Measurements from ENCODE around the gene RIMBP2.

RIMBP2 gene

DNA sequence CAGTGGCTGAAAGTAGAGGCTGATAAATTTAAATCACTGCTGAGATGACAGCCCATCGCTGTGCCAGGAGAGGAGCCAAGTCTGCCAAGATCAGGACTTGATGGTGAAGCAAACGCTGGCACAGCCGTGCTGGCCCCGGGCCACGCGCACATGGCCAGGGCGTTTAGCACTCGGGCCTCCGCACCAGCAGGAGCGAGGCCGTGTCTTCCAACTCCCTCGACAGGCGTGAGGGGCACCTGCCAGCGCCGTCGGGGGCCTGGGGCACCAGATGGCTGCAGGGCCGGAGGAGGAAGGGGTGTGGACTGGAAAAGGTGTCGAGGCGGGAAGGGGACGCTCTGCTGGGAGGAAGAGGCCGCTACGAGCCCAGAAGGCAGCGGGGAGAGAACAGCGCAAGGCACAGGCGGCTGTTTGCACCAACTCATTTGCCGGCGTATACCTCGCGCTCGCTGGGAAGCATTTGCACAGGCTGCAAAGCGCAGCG lies 29.5 kb downstream of the RIMBP2 start:
- Histone ChIP-seq H3K4me1 (ENCODE audit: insufficient read depth, low read length) (no peaks in the 10 kb centered on the region), H3K9me3 (ENCODE audit: low read length) (no peaks in the 10 kb centered on the region), H3K9ac (ENCODE audit: low read length) (no peak overlapping the region), H3K4me3 (ENCODE audit: low read depth in 1 of 2, low read length in 2 of 2) (no peak overlapping the region), H3K27me3 (ENCODE audit: control insufficient read depth in 1 of 2, insufficient read depth in 2 of 2, low read length in 2 of 2) (peaks cover 0 to 10% of the 10 kb centered on the region in 2 donors), H3K36me3 (ENCODE audit: insufficient read depth, low read length) (no peaks in the 10 kb centered on the region), H3K27ac (ENCODE audit: low read depth, low read length) (no peak overlapping the region)

DNA sequence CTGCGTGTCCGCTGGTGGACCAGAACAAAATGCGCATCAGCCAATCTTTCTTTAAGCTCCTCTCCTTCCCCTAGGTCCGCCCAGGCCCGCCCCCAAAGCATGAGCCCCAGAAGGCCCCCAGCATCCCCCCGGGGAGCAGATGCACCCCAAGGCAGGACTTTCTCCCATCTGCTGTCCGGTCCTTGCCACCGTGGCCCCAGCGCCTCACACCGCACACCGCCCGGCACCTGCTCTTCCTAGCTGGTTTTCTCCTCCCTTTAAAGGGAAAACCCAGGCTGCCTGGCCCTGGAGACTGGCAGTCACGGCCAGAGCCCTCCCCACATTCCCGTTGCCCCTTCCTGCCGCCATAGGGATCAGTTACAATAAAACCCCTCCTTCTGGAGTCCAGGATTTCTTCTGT lies 30.2 kb downstream of the RIMBP2 start:
- H3K4me1 ChIP-seq (ENCODE audit: insufficient read depth, low read length): no peaks in the 10 kb centered on the region
- no peak overlapping the region for H3K4me3 ChIP-seq (ENCODE audit: low read depth in 1 of 2, low read length in 2 of 2)
- H3K9ac ChIP-seq (ENCODE audit: low read length): no peak overlapping the region
- no peaks in the 10 kb centered on the region for H3K36me3 ChIP-seq (ENCODE audit: insufficient read depth, low read length)
- peaks cover 0 to 10% of the 10 kb centered on the region in 2 donors for H3K27me3 ChIP-seq (ENCODE audit: control insufficient read depth in 1 of 2, insufficient read depth in 2 of 2, low read length in 2 of 2)
- H3K9me3 ChIP-seq (ENCODE audit: low read length): no peaks in the 10 kb centered on the region
- no peak overlapping the region for H3K27ac ChIP-seq (ENCODE audit: low read depth, low read length)

- Histone ChIP-seq H3K4me3 (ENCODE audit: low read depth in 1 of 2, low read length in 2 of 2) (no peak overlapping the region), H3K4me1 (ENCODE audit: insufficient read depth, low read length) (no peaks in the 10 kb centered on the region), H3K9me3 (ENCODE audit: low read length) (no peaks in the 10 kb centered on the region), H3K9ac (ENCODE audit: low read length) (no peak overlapping the region), H3K27me3 (ENCODE audit: control insufficient read depth in 1 of 2, insufficient read depth in 2 of 2, low read length in 2 of 2) (peaks cover 0 to 10% of the 10 kb centered on the region in 2 donors), H3K27ac (ENCODE audit: low read depth, low read length) (no peak overlapping the region), H3K36me3 (ENCODE audit: insufficient read depth, low read length) (no peaks in the 10 kb centered on the region)
These were observed 30.8 kb downstream of the RIMBP2 start for GRCh38 chr12:130685250-130685787.

- Histone ChIP-seq H3K9me3 (ENCODE audit: low read length) (no peaks in the 10 kb centered on the region), H3K27me3 (ENCODE audit: control insufficient read depth in 1 of 2, insufficient read depth in 2 of 2, low read length in 2 of 2) (peaks cover 0 to 10% of the 10 kb centered on the region in 2 donors), H3K4me1 (ENCODE audit: insufficient read depth, low read length) (no peaks in the 10 kb centered on the region), H3K9ac (ENCODE audit: low read length) (no peak overlapping the region), H3K4me3 (ENCODE audit: low read depth in 1 of 2, low read length in 2 of 2) (no peak overlapping the region), H3K27ac (ENCODE audit: low read depth, low read length) (no peak overlapping the region), H3K36me3 (ENCODE audit: insufficient read depth, low read length) (no peaks in the 10 kb centered on the region)
These were observed 32.3 kb downstream of the RIMBP2 start for GRCh38 chr12:130683811-130684210.

GRCh38 chr12:130683080-130683479 lies 33.0 kb downstream of the RIMBP2 start:
- peaks cover 0 to 10% of the 10 kb centered on the region in 2 donors for H3K27me3 ChIP-seq (ENCODE audit: control insufficient read depth in 1 of 2, insufficient read depth in 2 of 2, low read length in 2 of 2)
- no peaks in the 10 kb centered on the region for H3K4me1 ChIP-seq (ENCODE audit: insufficient read depth, low read length)
- H3K27ac ChIP-seq (ENCODE audit: low read depth, low read length): no peak overlapping the region
- H3K4me3 ChIP-seq (ENCODE audit: low read depth in 1 of 2, low read length in 2 of 2): no peak overlapping the region
- H3K9me3 ChIP-seq (ENCODE audit: low read length): no peaks in the 10 kb centered on the region
- H3K36me3 ChIP-seq (ENCODE audit: insufficient read depth, low read length): no peaks in the 10 kb centered on the region
- no peak overlapping the region for H3K9ac ChIP-seq (ENCODE audit: low read length)

DNA sequence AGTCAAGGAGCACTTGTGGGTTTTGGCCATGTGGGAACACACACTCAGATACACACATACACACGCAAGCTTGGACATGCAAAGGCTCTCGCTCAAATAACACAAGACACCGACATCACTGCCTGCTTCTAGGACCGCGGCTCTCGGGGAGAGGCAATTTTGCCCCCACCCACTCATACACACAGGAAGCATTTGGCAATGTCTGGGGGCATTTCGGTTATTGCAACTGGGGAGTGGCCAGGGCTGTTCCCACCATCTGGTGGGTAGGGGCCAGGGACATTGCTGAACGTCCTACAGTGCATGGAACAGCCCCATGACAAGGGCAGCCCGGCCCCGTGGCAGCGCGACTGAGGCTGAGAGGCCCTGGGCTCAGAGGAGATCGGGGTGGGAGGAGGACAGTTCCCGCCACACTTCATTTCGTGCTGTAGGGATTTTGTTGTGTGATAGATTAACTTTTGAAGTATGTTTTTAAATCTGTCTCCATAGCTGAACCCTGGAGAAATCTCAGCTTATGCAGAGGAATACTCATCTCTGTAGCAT lies 35.6 kb downstream of the RIMBP2 start:
- Histone ChIP-seq H3K36me3 (ENCODE audit: insufficient read depth, low read length) (no peaks in the 10 kb centered on the region), H3K27ac (ENCODE audit: low read depth, low read length) (no peak overlapping the region), H3K9ac (ENCODE audit: low read length) (no peak overlapping the region), H3K4me3 (ENCODE audit: low read depth in 1 of 2, low read length in 2 of 2) (no peak overlapping the region), H3K27me3 (ENCODE audit: control insufficient read depth in 1 of 2, insufficient read depth in 2 of 2, low read length in 2 of 2) (no peaks in the 10 kb centered on the region), H3K4me1 (ENCODE audit: insufficient read depth, low read length) (no peaks in the 10 kb centered on the region), H3K9me3 (ENCODE audit: low read length) (no peaks in the 10 kb centered on the region)

DNA sequence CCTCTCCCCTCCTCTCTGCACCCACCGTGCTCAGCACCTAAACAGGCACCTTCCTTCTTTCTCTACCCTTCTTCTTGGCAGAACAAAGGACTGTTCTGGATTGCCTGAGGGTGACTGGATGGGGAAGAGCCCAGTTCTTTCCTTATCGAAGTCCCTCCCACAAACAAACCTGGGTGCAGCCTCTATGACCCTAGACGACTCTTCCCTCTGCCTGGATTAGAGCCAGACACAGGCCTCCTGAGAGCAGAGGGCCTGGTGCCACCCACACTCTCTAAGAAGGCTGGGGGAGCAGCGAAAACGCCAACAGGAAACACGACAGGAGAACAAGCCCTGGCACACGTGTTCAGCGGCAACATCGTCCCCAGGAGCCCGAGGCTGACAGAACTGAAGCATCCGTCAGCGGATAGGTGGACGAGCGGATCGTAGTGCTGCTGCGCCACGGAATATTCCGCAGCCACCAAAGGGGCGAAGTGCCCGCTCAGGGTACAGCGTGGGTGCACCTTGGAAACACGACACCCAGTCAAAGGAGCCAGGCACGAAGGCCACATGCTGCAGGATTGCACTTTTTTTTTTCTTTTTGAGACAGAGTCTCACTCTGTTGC lies 38.0 kb downstream of the RIMBP2 start:
- Histone ChIP-seq H3K4me1 (ENCODE audit: insufficient read depth, low read length) (no peaks in the 10 kb centered on the region), H3K36me3 (ENCODE audit: insufficient read depth, low read length) (no peaks in the 10 kb centered on the region), H3K27me3 (ENCODE audit: control insufficient read depth in 1 of 2, insufficient read depth in 2 of 2, low read length in 2 of 2) (no peaks in the 10 kb centered on the region), H3K4me3 (ENCODE audit: low read depth in 1 of 2, low read length in 2 of 2) (no peak overlapping the region), H3K27ac (ENCODE audit: low read depth, low read length) (no peak overlapping the region), H3K9ac (ENCODE audit: low read length) (no peak overlapping the region), H3K9me3 (ENCODE audit: low read length) (no peaks in the 10 kb centered on the region)

- Histone ChIP-seq H3K27ac (ENCODE audit: low read depth, low read length) (no peak overlapping the region), H3K9me3 (ENCODE audit: low read length) (no peaks in the 10 kb centered on the region), H3K4me1 (ENCODE audit: insufficient read depth, low read length) (no peaks in the 10 kb centered on the region), H3K9ac (ENCODE audit: low read length) (no peak overlapping the region), H3K27me3 (ENCODE audit: control insufficient read depth in 1 of 2, insufficient read depth in 2 of 2, low read length in 2 of 2) (no peaks in the 10 kb centered on the region), H3K36me3 (ENCODE audit: insufficient read depth, low read length) (no peaks in the 10 kb centered on the region), H3K4me3 (ENCODE audit: low read depth in 1 of 2, low read length in 2 of 2) (no peak overlapping the region)
These were observed 40.3 kb downstream of the RIMBP2 start for GRCh38 chr12:130675791-130676190.

DNA sequence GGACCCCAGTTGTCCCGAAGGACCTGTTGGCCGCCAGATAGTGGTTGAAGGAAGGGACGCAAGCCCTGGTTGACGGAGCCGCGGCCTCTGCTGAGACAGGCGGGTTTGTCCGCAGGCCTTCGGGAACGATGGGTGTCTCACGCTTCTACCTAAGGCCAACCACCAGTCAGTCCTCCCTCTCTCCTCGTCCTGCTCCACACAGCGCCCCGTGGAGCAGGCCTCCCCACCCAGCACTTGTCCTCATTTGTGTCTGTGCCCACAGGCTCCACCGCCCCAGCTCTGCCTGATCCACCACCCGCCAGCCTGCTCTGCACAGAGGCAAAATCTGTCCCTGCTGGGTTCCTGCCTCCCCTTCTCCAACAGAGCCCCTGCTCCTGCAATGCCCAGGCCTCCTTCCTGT lies 41.0 kb downstream of the RIMBP2 start:
- Histone ChIP-seq H3K4me3 (ENCODE audit: low read depth in 1 of 2, low read length in 2 of 2) (no peak overlapping the region), H3K4me1 (ENCODE audit: insufficient read depth, low read length) (no peaks in the 10 kb centered on the region), H3K27ac (ENCODE audit: low read depth, low read length) (no peak overlapping the region), H3K36me3 (ENCODE audit: insufficient read depth, low read length) (no peaks in the 10 kb centered on the region), H3K9ac (ENCODE audit: low read length) (no peak overlapping the region), H3K27me3 (ENCODE audit: control insufficient read depth in 1 of 2, insufficient read depth in 2 of 2, low read length in 2 of 2) (no peaks in the 10 kb centered on the region), H3K9me3 (ENCODE audit: low read length) (no peaks in the 10 kb centered on the region)

DNA sequence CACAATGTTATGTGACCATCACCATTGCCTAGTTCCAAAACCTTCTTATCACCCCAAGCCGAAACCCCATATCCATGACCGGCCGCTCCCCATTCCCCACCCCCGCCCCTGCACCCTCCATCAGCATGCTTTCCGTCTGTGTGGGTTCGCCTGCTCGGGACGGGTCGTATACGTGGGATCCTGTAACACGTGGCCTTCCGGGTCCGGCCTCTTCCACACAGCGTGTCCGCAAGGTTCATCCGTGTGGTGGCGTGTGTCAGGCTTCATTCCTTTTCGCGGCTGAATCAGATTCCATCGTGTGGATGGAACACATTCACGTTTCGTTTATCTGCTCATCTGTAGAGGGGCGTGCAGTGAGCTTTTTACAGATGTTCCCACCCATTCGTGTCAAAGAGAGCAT lies 41.4 kb downstream of the RIMBP2 start:
- Histone ChIP-seq H3K4me3 (ENCODE audit: low read depth in 1 of 2, low read length in 2 of 2) (no peak overlapping the region), H3K9me3 (ENCODE audit: low read length) (no peaks in the 10 kb centered on the region), H3K27ac (ENCODE audit: low read depth, low read length) (no peak overlapping the region), H3K4me1 (ENCODE audit: insufficient read depth, low read length) (no peaks in the 10 kb centered on the region), H3K9ac (ENCODE audit: low read length) (no peak overlapping the region), H3K27me3 (ENCODE audit: control insufficient read depth in 1 of 2, insufficient read depth in 2 of 2, low read length in 2 of 2) (no peaks in the 10 kb centered on the region), H3K36me3 (ENCODE audit: insufficient read depth, low read length) (no peaks in the 10 kb centered on the region)

GRCh38 chr12:130673036-130673705 lies 42.9 kb downstream of the RIMBP2 start:
- no peak overlapping the region for H3K27ac ChIP-seq (ENCODE audit: low read depth, low read length)

More at GRCh38 chr12:130673036-130673705, 42.9 kb downstream of the RIMBP2 start:
- no peaks in the 10 kb centered on the region for H3K36me3 ChIP-seq (ENCODE audit: insufficient read depth, low read length)
- no peaks in the 10 kb centered on the region for H3K9me3 ChIP-seq (ENCODE audit: low read length)
- H3K4me1 ChIP-seq (ENCODE audit: insufficient read depth, low read length): no peaks in the 10 kb centered on the region
- no peak overlapping the region for H3K9ac ChIP-seq (ENCODE audit: low read length)
- H3K27me3 ChIP-seq (ENCODE audit: control insufficient read depth in 1 of 2, insufficient read depth in 2 of 2, low read length in 2 of 2): no peaks in the 10 kb centered on the region
- no peak overlapping the region for H3K4me3 ChIP-seq (ENCODE audit: low read depth in 1 of 2, low read length in 2 of 2)

All from muscle layer of colon (tissue), 2 donors.